ENCODE measurements around the gene CTNNA1. TPM values are rescaled to one million over a fixed set of nuclear protein-coding genes. Genes with fewer than 3 reads are reported as not detected.

CTNNA1 gene
- total and polyA plus RNA-seq, 2 experiments from 2014 or later, result 194 to 393 TPM

DNA sequence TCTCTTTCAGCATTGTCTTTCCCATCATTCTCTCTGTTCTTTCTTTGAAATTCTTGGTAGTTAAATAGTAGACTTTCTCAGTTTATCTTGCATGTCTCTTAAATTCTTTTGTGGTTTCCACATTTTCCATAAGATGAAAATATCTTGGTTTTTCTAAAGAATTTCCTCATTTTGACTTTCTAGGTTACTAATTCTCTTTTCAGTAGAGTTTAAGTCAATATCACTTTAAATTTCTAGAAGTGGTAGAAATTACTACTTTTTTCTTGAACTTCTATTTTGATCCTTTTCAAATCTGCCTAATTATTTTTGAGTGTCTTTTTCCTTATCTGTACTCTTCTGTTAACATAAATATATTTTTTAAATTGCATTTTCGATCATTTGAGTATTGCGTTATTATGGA, 145.5 kb downstream of the CTNNA1 start:
- peaks cover 17% of the 10 kb centered on the region for H3K36me3 ChIP-seq (ENCODE audit: low read depth)
- H3K79me2 ChIP-seq (ENCODE audit: insufficient read depth), result peaks cover 81% of the 10 kb centered on the region
- no peaks in the 10 kb centered on the region for H3K9me3 ChIP-seq (ENCODE audit: low read depth)
- H3K27ac ChIP-seq, result no peak overlapping the region
- peaks cover 7% of the 10 kb centered on the region; the same call in 1 of the 2 replicates for H3K4me1 ChIP-seq (ENCODE audit: insufficient read depth)
- H3K9ac ChIP-seq, result no peak overlapping the region
- no peak overlapping the region for H2AFZ ChIP-seq
- in situ Hi-C loops (cut with MboI), result no loop called here
- no peaks in the 10 kb centered on the region for H4K20me1 ChIP-seq (ENCODE audit: insufficient read depth)
- DNase-seq, result no peak
- WGBS, 2 experiments (ENCODE audit: low coverage in 1 of 2, low lambda C conversion rate in 2 of 2, missing lambda C conversion rate in 2 of 2), result 97 to 99% methylated on average over 2 of the region's 2 CpGs
- no peak overlapping the region for H3K4me2 ChIP-seq (ENCODE audit: unreplicated experiment)
- no peaks in the 10 kb centered on the region for H3K9me2 ChIP-seq (ENCODE audit: insufficient read depth)
- no peaks in the 10 kb centered on the region for H3K27me3 ChIP-seq (replicated peaks; ENCODE audit: insufficient read depth)
- TF ChIP-seq EZH2 (IDR thresholded peaks at IDR 0.05; ENCODE audit: insufficient read depth, poor library complexity, severe bottlenecking), result no peak
- TF ChIP-seq EZH2phosphoT487 (IDR thresholded peaks at IDR 0.05; ENCODE audit: insufficient read depth, low read depth), result no peak
- H3F3A ChIP-seq (ENCODE audit: insufficient read depth), result peaks cover 8% of the 10 kb centered on the region; the same call in 1 of the 2 replicates
- H3K4me3 ChIP-seq, result no peak overlapping the region

DNA sequence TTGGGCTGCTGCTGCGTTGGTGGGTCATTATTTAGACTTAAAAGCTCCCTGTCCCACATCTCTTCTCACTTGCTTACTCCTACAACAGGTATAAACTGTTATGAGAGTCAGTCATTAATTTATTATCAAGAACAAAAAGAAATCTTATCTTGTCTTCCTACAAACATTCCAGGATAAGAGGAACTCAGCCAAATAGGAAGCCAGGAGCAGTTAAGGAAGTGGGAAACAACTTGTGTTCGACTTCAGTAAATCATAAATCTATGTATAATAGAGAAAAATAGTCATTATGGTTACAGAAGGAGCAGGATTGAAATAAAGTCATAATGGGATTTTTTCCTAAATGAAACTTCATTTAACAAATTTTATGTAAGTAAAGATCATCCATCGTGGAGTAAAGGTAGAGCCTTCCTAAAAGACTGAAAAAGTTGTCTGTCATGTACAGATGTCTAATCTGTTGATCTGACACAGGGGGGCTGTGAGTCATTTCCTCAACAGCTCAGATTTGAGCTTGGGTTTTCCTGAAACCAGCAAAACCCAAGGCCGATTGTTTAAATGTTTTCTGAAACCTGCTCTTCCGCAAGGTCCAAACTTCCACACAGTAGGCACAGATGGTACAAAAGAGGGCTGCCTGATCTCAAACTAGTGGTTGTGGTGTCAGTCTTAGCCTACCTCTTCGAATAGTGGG, 147.2 kb downstream of the CTNNA1 start:
- Histone ChIP-seq H3K27ac (no peak overlapping the region), H3K4me3 (no peak overlapping the region), H3K27me3 (replicated peaks; ENCODE audit: insufficient read depth) (no peaks in the 10 kb centered on the region), H3K9me3 (ENCODE audit: low read depth) (no peaks in the 10 kb centered on the region), H3K9me2 (ENCODE audit: insufficient read depth) (no peaks in the 10 kb centered on the region), H3K9ac (no peak overlapping the region), H3K36me3 (ENCODE audit: low read depth) (peaks cover 20% of the 10 kb centered on the region), H3F3A (ENCODE audit: insufficient read depth) (peaks cover 12% of the 10 kb centered on the region), H2AFZ (no peak overlapping the region), H4K20me1 (ENCODE audit: insufficient read depth) (no peaks in the 10 kb centered on the region), H3K4me1 (ENCODE audit: insufficient read depth) (peaks cover 12% of the 10 kb centered on the region; the same call in 1 of the 2 replicates), H3K4me2 (ENCODE audit: unreplicated experiment) (no peak overlapping the region), H3K79me2 (ENCODE audit: insufficient read depth) (peaks cover 76% of the 10 kb centered on the region)
- 86 to 88% methylated on average over 6 of the region's 6 CpGs for WGBS, 2 experiments (ENCODE audit: low coverage in 1 of 2, low lambda C conversion rate in 2 of 2, missing lambda C conversion rate in 2 of 2)
- DNase-seq, result peak; percentile 45
- TF ChIP-seq EZH2 (IDR thresholded peaks at IDR 0.05; ENCODE audit: insufficient read depth, poor library complexity, severe bottlenecking) (no peak), EZH2phosphoT487 (IDR thresholded peaks at IDR 0.05; ENCODE audit: insufficient read depth, low read depth) (no peak)
- in situ Hi-C loops (cut with MboI), result no loop called here

DNA sequence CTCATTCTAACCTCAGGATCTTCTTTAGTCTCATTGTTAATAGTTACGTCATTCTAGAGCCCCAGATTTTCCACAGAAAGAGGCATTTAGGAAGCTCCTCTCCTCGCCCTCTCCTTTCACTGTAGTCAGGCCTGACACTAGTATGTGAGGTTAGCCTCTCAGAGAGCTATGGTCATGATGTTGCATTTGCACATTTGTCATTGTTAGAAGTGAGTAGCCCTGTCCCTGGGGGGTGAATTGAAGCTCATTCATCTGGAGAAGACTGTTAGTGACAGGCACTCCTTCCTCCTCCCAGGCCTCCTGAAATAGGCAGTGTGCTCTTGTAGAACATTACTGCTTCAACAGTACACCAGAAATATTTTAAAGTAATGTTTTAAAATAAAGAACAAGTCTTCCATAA, 148.5 kb downstream of the CTNNA1 start:
- in situ Hi-C loops (cut with MboI), result no loop called here
- H3K36me3 ChIP-seq (ENCODE audit: low read depth), result peaks cover 19% of the 10 kb centered on the region
- H2AFZ ChIP-seq, result no peak overlapping the region
- no peaks in the 10 kb centered on the region for H3K9me3 ChIP-seq (ENCODE audit: low read depth)
- H3K4me1 ChIP-seq (ENCODE audit: insufficient read depth), result peaks cover 18% of the 10 kb centered on the region; the same call in 1 of the 2 replicates
- no peak overlapping the region for H3K9ac ChIP-seq
- no peak overlapping the region for H3K4me2 ChIP-seq (ENCODE audit: unreplicated experiment)
- DNase-seq, result no peak
- peaks cover 65% of the 10 kb centered on the region for H3K79me2 ChIP-seq (ENCODE audit: insufficient read depth)
- H3F3A ChIP-seq (ENCODE audit: insufficient read depth), result peaks cover 25% of the 10 kb centered on the region
- H3K27me3 ChIP-seq (replicated peaks; ENCODE audit: insufficient read depth), result no peaks in the 10 kb centered on the region
- TF ChIP-seq EZH2 (IDR thresholded peaks at IDR 0.05; ENCODE audit: insufficient read depth, poor library complexity, severe bottlenecking) (no peak), EZH2phosphoT487 (IDR thresholded peaks at IDR 0.05; ENCODE audit: insufficient read depth, low read depth) (no peak)
- no peak overlapping the region for H3K4me3 ChIP-seq
- no peak overlapping the region for H3K27ac ChIP-seq
- whole genome bisulfite sequencing, 2 experiments (ENCODE audit: low coverage in 1 of 2, low lambda C conversion rate in 2 of 2, missing lambda C conversion rate in 2 of 2), result 98 to 100% methylated on average over 2 of the region's 2 CpGs
- H3K9me2 ChIP-seq (ENCODE audit: insufficient read depth), result no peaks in the 10 kb centered on the region
- H4K20me1 ChIP-seq (ENCODE audit: insufficient read depth), result no peaks in the 10 kb centered on the region

DNA sequence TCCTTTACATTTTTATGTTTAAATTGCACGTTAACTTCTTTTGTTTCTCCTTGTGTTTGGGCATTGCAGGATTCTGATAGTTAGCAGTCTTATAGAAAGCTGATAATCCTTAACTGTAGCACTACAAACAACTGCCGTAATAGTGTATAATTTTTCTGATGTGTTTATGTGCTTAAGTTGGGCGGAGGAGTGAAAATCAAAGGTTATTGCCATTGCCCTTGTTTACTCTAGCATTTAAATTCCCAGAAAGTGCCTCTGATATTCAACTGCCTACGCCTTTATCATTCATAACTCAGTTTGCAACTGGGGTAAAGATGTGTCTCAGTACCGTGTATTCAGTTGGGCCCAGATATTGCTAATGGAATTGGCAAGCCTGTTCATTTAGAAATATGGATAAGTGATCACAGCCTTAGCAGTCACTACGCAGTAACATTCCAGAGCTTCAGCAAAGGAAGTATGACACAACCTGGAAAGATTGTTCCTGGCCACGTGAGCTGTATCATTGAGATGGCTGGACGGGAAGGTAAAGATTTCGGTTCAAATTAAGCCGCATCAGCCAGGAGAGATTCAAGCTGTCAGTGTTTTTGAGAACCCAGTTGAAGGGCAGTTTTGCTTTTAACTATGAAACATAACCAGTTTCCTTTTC, 150.0 kb downstream of the CTNNA1 start:
- H2AFZ ChIP-seq, result no peak overlapping the region
- in situ Hi-C loops (cut with MboI), result no loop called here
- no peaks in the 10 kb centered on the region for H4K20me1 ChIP-seq (ENCODE audit: insufficient read depth)
- no peaks in the 10 kb centered on the region for H3K9me3 ChIP-seq (ENCODE audit: low read depth)
- H3K4me1 ChIP-seq (ENCODE audit: insufficient read depth), result peaks cover 18% of the 10 kb centered on the region; the same call in 1 of the 2 replicates
- peak; percentile 47 for DNase-seq
- no peak for TF ChIP-seq EZH2 (IDR thresholded peaks at IDR 0.05; ENCODE audit: insufficient read depth, poor library complexity, severe bottlenecking)
- TF ChIP-seq EZH2phosphoT487 (IDR thresholded peaks at IDR 0.05; ENCODE audit: insufficient read depth, low read depth), result no peak
- H3K4me2 ChIP-seq (ENCODE audit: unreplicated experiment), result no peak overlapping the region
- H3K4me3 ChIP-seq, result no peak overlapping the region
- H3K27ac ChIP-seq, result no peak overlapping the region
- no peak overlapping the region for H3K9ac ChIP-seq
- peaks cover 19% of the 10 kb centered on the region for H3K36me3 ChIP-seq (ENCODE audit: low read depth)
- H3K9me2 ChIP-seq (ENCODE audit: insufficient read depth), result no peaks in the 10 kb centered on the region
- H3K27me3 ChIP-seq (replicated peaks; ENCODE audit: insufficient read depth), result no peaks in the 10 kb centered on the region
- H3K79me2 ChIP-seq (ENCODE audit: insufficient read depth), result peaks cover 52% of the 10 kb centered on the region
- WGBS, 2 experiments (ENCODE audit: low coverage in 1 of 2, low lambda C conversion rate in 2 of 2, missing lambda C conversion rate in 2 of 2), result 86 to 87% methylated on average over 10 of the region's 10 CpGs
- H3F3A ChIP-seq (ENCODE audit: insufficient read depth), result peaks cover 26% of the 10 kb centered on the region
